ENCODE results near the gene XG.

- TF ChIP-seq CTCF (IDR thresholded peaks at IDR 0.05; ENCODE audit: insufficient read depth, low read length, poor library complexity, severe bottlenecking) (no peak), EZH2phosphoT487 (conservative IDR thresholded peaks at IDR 0.05; ENCODE audit: low read length) (no peak)
Measured at GRCh38 chrX:2824886-2825285, 73.0 kb downstream of the XG start.

Measured in SU-DHL-6 (cell line).